HPDE6-E6E7 (cell line): ENCODE results near the gene HFE.
A peak's percentile ranks its signal among the peaks of the same experiment; 100 is the strongest.
"Not testable (repeated sequence)": the region's sequence is repeated elsewhere in the genome, so short reads cannot be mapped to it uniquely, and the experiment has no call there.

Experiments
- DNase-seq: peaks from one replicate; pipeline ENCODE4 v3.0.0; 2011; ENCODE audit warnings: missing footprints; ENCODE audit errors: extremely low spot score

The HFE gene

DNA sequence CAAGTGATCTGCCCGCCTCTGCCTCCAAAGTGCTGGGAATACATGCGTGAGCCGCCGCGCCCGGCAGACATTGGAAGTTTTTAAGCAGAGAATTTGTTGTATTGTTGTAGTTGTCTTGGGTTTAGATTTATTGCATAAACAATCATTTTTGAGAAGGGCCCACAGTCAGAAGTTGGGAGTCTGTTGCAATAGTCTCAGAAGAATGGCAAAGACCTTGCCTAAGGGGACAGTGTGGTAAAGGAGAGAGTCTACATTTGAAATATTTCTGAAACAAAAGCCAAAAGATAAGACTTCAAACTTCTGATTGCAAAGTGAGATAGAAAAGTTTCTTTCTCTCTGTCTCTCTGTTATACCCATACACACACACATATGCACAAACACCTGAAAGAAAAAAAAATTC, 22.5 kb downstream of the HFE start:
- no peak for DNase-seq

DNA sequence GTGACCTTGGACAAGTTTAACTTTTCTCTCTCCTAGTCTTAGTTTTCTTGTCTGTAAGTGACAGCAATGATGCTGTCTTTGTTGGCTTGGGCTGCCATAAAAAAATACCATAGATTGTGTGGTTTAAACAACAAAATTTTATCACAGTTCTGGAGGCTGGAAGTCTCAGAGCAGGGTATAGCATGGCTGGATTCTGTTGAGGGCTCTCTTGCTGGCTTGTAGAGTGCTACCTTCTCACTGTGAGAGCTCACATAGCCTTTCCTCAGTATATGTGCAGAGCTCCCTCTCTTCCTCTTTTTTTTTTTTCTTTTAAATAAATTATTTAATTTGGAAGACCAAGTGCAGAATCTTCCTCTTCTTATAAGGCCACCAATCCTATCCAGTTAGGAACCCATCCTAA, 26.3 kb downstream of the HFE start:
- DNase-seq: no peak

DNA sequence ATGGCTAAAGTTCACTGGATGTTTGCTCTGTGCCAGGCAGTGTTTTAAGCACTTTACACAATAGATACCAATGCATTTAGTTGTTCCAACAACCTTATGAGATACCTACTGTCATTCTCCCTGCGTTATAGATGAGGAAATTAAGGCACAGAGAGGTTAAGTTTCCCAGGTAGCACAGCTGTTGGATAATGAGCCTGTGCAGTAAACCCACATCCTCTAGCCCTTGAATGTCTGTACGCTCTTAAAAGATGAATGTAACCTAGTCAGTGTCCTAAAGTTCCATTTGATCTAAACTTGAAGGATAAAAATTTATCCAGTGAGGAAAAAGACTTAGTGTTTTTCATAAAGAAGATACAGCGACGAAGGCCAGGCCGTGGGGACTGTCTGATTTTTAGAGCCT, 28.0 kb downstream of the HFE start:
- no peak for DNase-seq

DNA sequence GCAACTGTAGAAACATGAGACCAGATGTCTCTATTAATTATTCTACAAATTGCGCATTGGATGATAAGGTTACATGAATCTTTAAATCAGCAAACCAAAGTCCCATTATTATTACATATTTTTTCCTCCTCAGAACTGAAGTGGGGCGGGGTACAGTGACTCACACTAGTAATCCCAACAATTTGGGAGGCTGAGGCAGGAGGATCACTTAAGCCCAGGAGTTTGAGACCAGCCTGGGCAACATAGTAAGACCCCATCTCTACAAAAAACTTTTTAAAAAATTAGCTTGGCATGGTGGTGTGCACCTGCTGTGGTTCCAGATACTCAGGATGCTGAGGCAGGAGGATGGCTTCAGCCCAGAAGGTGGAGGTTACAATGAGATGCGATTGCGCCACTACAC, 29.0 kb downstream of the HFE start:
- no peak for DNase-seq

DNA sequence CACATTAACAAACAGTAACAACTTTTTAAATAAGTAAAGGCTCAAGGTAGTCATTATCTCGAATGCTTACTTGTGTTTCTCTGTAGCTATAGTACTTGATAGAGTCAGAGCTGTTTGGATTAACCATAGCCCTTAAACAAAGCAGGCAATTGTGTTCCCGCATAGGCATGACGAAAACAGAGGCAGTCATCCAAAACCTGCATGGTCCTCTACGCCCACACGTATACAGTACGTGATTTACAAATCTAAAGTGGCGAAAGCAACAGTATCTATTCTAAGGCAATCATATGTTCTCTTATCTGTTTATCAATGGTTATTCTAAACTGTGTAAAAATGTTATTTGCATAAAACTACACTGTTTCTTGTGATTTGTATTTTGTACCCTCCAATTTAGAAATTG, 31.8 kb downstream of the HFE start:
- no peak for DNase-seq

DNA sequence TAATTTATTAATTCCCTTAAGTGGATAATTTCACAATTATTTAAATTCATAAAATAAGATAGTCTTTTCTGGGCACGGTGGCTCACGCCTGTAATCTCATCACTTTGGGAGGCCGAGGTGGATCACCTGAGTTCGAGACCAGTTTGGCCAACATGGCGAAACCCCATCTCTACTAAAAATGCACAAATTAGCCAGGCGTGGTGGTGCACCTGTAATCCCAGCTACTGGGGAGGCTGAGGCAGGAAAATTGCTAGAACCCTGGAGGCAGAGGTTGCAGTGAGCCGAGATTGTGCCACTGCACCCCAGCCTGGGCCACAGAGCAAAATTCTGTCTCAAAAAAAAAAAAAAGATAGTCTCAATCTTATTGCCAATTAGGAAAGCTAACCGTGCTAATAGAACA, 32.9 kb downstream of the HFE start:
- not testable (repeated sequence) for DNase-seq

DNA sequence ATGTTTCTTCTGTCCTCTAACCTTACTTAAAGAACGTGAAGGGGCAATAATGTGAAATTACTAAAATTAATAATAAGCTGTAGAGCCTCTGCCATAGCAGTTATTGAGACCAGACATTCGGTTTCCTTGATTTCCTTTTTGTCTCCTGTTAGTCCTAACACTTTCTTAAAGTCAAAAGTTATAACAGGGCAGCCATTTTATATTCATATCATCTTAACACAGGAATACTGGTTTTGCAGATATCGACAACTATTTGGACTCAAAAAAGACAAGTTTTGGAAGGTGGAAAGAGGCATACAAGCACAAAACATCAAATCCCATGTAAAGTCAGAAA, 33.5 kb downstream of the HFE start:
- no peak for DNase-seq

DNA sequence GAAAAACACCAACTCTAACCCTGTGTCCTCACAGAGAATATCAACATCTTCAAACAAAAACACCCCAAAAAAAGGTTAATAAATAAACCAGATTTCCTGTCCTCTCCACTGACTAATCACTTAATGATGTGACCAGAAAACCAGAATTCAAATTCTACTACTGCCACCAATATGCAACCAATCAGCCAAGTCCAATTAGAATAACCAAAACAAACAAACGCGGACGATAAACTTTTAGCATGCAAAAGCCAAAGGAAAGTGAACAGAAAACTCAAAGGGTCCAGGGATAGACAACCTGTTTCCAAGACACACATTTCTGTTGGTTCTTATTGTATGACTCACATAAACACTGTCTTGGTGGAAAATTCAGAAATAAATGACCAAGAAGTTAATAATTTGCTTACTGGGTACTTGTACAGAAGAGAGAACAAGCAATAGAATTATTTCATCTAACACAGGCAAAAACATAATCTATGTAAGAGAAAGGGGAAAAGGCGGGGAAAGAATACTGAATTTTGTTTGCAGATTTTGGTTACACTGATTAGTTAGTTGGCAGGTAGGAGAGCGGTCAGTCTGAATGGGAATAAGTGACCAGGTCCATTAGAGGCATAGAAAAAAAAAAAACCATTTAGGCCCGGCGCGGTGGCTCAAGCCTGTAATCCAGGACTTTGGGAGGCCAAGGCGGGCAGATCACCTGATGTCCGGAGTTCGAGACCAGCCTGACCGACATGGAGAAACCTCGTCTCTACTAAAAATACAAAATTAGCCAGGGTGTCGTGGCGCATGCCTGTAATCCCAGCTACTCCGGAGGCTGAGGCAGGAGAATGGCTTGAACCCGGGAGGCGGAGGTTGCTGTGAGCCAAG, 34.1 kb downstream of the HFE start:
- DNase-seq: no peak

DNA sequence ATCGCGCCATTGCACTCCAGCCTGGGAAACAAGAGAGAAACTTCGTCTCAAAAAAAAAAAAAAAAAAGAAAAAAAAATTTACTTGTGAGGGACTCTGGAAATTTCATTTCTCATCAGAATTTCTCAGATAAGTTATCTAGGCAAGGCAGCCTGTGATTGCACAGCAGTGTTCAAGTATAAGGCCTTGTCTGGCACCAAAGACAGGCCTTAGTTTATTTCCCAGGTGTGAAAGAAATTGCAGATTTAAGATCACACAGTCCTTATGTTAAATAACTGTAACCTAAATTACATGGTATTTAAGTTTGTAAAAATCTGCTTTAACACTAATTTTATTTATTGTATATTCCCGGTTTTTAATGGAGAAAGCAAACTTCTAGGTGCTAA, 34.8 kb downstream of the HFE start:
- DNase-seq: no peak

DNA sequence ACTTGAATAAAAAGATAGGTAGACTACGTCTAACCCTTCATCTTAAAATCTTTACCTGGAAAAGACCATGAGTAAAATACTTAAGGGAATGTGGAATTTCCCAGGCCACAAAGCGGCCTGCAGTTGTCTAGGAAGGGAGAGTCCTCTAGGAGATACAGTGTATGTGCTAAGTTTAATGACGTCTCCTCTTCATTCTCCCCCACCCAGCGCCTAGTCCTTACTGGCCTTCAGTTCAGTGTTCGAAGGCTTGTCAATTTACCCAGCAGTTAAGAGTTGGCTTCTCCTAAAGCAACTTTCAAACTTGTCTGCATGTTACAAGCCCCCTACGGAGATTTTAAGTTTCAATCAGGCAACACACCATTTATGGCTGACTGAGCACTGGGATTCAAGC, 35.2 kb downstream of the HFE start:
- no peak for DNase-seq

DNA sequence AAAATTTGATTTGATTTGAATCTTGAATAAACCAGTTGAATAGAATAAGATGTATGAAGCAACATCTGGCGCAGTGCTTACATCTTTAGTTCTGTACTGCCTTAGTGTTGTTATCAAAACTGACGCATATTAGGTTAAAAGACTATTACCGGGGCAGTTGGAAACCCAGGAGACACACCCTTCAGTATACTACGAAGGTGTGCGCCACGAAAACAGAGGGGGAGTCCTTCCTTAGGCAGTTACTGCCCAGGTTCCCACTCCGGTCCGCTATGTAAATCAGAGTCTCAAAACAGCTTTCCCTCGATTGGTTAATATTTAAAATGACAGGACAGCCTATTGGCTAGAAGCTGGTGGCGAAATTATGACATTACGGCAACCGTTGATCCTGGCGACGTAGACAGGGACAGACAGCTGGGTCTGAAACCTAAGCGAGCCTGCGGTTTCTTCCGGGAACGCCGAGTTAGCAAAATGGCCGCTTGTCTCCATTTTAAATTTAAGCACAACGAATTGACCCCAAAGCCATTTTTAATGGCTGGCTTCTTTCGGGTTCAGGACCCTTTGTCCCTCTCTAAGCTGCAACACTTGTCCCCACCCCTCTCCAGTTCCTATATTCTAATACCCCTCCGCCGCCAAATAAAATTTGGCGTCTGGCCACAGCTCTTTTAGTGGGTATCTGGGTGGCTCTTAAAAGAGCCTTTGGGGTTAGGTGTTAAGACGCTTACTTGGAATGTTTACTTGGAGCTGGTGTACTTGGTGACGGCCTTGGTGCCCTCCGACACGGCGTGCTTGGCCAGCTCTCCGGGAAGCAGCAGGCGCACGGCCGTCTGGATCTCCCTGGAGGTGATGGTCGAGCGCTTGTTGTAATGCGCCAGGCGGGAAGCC, 35.8 kb downstream of the HFE start:
- DNase-seq: peak; percentile 67

DNA sequence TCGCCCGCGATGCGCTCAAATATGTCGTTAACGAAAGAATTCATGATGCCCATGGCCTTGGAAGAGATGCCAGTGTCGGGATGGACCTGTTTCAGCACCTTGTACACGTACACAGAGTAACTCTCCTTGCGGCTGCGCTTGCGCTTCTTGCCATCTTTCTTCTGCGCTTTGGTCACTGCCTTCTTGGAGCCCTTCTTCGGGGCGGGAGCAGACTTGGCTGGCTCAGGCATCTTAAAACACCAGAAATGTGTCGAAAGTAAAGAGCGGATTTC, 36.4 kb downstream of the HFE start:
- no peak for DNase-seq

DNA sequence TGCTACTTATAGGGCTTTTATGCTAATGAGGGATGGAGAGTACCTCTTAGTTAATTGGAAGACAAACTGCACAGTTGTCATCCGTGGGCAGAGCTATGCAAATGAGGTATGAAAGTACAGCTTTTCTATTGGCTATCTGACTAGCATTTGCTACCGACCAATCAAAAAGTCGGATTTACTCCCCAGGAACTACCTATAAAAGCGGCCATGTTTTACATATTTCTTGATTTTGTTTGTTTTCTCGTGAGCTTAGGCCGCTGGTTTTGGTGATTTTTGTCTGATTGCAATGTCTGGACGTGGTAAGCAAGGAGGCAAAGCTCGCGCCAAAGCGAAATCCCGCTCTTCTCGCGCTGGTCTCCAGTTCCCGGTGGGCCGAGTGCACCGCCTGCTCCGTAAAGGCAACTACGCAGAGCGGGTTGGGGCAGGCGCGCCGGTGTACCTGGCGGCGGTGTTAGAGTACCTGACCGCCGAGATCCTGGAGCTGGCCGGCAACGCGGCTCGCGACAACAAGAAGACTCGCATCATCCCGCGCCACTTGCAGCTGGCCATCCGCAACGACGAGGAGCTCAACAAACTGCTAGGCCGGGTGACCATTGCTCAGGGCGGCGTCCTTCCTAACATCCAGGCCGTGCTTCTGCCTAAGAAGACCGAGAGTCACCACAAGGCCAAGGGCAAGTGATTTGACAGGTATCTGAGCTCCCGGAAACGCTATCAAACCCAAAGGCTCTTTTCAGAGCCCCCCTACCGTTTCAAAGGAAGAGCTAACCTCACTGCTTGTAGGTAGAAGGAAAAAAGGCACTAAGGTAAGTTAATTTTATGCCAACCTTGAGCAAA, 36.9 kb downstream of the HFE start:
- DNase-seq: peak; percentile 98

DNA sequence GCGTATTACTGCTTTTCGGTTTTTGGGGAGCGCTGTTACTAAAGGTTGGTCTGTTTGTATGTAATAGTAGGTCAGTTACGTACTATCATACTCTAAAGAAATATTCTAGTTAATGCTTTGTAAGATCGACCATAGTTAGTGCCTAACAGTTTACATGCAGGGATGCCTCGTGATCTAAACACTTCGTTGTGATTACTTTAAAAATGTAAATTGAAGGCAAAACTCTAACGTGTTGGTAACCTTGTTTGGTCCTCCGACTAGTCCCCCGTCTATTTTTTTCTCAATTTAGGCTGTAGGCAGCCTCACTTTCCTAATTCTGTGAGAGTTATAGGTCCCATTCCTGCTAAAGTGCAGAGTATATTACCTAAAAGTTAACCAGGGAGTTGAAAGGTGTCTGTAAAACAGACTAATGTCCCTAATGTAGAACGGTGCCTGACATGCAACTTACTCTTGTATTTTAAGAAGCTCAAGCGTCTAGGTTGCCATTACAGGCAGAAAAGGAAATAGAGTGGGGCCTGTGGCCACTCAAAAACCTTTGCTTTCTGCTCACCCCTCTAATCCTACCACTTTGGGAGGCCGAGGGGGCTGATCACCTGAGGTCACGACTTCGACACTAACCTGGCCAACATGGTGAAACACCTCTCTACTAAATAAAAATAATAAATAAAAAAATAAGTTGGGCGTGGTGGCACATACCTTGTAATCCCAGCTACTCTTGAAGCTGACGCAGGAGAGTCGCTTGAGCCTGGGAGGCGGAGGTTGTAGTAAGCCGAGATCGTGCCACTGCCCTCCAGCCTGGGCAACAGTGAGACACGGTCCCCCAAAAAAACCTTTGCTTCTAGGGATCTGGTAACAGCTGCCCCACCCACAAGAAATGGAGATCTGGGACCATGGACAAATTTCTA, 37.8 kb downstream of the HFE start:
- DNase-seq: no peak

DNA sequence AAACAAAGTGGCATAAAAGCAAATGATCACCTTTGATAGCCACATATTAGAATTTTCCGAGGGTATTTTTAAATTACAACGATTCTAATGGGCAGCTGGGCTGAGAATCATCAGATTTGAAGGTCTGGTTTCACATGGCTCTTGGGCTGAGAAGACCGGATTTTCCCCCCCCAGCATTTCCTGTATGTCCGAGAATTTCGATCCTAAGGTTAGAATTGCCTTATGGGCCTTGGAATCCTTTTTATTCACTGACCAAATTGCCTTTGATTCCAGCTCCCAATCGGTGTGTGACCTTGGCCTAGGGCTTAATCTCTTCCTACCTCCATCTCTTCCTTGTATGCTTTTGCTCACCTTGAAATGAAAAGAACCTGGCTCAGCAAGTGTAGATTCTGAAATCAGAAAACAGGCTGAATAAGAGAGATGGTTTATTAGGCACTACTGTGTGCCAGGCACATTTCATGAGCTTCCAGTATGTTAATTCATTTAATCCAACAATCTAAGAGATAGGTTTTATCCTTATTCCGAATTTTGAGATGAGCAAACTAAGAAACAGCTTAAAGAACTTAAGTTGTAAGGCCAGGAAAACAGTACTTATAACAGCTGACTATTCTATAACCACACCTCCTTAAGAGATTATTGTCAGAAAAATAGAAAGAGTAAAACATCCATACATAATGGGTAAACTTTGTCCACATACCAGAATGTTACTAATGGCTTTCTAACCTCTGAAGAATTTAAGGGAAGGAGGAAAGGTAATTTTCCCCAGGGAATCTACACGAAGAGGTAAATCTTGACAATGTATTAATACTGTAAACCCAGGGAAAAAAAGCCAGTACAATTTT, 39.4 kb downstream of the HFE start:
- no peak for DNase-seq

DNA sequence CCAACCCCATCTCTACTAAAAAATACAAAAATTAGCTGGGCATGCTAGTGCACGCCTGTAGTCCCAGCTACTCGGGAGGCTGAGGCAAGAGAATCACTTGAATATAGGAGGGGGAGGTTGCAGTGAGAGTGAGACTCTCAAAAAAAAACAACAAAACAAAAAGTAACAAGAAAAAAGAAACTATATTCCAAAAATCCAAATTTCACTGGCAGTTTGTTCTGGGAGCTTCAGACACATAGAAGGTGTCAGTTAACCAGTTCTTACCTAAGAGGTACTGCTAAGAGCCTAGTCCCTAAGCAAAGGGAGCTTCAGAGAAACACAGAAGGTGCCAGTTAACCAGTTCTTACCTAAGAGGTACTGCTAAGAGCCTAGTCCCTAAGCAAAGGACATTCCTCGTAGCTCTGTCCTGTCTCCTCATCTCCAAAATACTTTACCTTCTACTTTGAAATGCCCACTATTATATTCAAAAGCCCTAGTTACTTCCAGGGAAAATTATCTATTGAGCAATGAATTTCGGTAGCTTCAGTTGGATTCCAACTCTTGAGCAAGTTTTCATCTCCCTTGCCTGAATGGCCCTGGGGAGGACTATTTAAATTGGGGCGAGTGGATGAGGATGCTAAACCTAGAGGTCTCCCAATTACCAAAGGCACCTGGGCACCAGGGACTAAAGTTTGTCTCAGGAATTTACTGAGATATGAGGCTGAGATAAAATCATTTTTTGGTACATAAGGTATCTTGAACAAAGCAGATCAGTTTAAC, 41.0 kb downstream of the HFE start:
- DNase-seq: no peak

DNA sequence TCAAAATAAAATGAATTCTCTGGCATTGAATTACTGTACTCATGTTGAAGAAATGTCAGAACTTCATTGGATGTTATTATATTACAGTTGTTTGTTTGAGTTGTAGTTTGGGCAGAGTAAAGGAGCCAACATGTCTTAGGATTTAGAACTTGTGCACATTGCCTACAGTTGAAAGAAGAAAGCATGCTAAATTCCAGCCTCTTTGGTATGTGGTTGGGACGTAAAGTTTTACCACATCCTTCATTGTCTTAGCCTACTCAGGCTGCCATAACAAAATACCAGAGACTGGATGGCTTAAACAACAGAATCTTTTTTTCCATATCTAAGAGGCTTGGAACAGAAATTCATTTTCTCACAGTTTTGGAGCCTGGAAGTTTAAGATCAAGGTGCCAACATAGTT, 42.4 kb downstream of the HFE start:
- DNase-seq: no peak

DNA sequence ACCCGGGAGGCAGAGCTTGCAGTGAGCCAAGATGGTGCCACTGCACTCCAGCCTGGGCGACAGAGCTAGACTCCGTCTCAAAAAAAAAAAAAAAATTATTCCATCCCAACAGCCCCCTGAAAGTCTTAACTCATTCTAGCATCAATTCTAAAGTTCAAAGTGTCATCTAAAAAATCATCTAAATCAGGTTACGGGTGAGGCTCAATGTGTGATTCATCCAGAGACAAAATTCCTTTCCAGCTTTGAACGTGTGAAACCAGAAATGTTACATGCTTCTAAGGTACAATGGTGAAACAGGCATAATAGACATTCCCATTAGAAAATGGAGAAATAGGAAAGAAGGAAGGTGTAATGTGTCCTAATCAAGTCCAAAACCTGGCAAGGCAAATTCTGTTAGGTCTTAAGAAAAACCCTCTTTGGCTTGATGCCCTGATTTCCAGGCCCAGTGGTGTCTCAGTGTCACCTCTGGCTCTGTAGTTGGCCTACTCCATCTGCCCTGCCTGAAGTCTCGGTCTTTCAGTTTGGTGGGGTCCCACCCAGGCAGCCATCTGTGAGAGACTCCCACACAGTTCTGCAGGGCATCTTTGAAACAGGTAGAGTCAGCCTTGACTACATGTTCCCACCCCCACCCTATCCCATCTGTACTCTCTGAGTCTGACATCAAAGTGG, 43.5 kb downstream of the HFE start:
- DNase-seq: no peak

DNA sequence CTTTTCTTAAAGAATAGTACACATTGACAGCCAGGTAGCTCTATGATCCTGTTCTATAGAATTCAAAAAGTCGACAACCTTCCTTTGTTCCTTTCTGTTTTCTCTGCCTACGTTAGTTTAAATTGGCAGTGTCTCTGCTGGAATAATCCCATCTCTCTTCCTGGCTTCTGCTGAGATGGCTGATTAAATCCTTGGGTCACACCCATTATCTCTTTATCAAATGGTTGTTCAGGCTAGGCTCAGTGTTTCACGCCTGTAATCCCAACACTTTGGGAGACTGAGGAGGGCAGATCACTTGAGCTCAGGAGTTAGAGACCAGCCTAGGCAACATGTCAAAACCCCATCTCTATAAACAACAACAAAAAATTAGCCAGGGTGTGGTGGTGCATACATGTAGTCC, 44.4 kb downstream of the HFE start:
- no peak for DNase-seq
